OCI-LY7 (cell line): ENCODE results near the gene AADAC. TPM values are rescaled to one million over a fixed set of nuclear protein-coding genes. Genes with fewer than 3 reads are reported as not detected.
"Not testable (repeated sequence)": the region's sequence is repeated elsewhere in the genome, so short reads cannot be mapped to it uniquely, and the experiment has no call there.

Experiments used
- BruUV-seq: library from RNA; stranded (reverse); fragments of 400-500 nt; replicated peaks from 2 replicates; lab custom pipeline; 2021; lab: Mats Ljungman, UMichigan
- CTCF ChIA-PET: fragments of 300-600 bp; sonication (Branson Sonifier 250); formaldehyde crosslinking; loops from one replicate; lab custom pipeline; 2022; ENCODE audit warnings: antibody characterized with exemption; ENCODE audit not compliant: unreplicated experiment; lab: Charles Lee
- POLR2A ChIA-PET: fragments of 300-600 bp; sonication (Branson Sonifier 250); formaldehyde crosslinking; loops from one replicate; lab custom pipeline; 2022; ENCODE audit warnings: antibody characterized with exemption; lab: Charles Lee
- DNase-seq: peaks from one replicate; pipeline ENCODE4 v3.0.0-alpha.2; 2015; ENCODE audit warnings: low spot score
- H2AFZ ChIP-seq: fragments of 200-600 bp; sonication (generic), shearing (Covaris generic); 2 replicates; pipeline ENCODE4 v1.6.1; 2014; ENCODE audit warnings: mild to moderate bottlenecking, antibody characterized with exemption, low read length, moderate library complexity
- H3K27ac ChIP-seq: fragments of 200-600 bp; sonication (generic); 2 replicates; pipeline ENCODE4 v1.5.1; 2014; ENCODE audit warnings: mixed run types, low read depth, mild to moderate bottlenecking, moderate library complexity, low read length, inconsistent platforms; ENCODE audit not compliant: poor library complexity, severe bottlenecking
- H3K36me3 ChIP-seq: fragments of 200-600 bp; sonication (generic); 2 replicates; pipeline ENCODE4 v1.6.1; 2014; ENCODE audit warnings: mild to moderate bottlenecking, antibody characterized with exemption, low read length, moderate library complexity, mixed read lengths; ENCODE audit not compliant: insufficient read depth
- H3K4me1 ChIP-seq: fragments of 200-600 bp; sonication (generic); 2 replicates; pipeline ENCODE4 v1.5.1; 2014; ENCODE audit warnings: mild to moderate bottlenecking, low read length; ENCODE audit not compliant: insufficient read depth, poor library complexity, severe bottlenecking
- H3K4me2 ChIP-seq: fragments of 200-600 bp; sonication (generic); 2 replicates; pipeline ENCODE4 v1.6.1; 2014; ENCODE audit warnings: mild to moderate bottlenecking, low read length
- H3K4me3 ChIP-seq: fragments of 200-600 bp; sonication (generic); 2 replicates; pipeline ENCODE4 v1.5.1; 2014; ENCODE audit warnings: mild to moderate bottlenecking, low read depth, low read length; ENCODE audit not compliant: poor library complexity, severe bottlenecking
- H3K79me2 ChIP-seq: fragments of 200-600 bp; sonication (generic); 2 replicates; pipeline ENCODE4 v1.6.1; 2016; ENCODE audit warnings: low read depth, mild to moderate bottlenecking, low read length, moderate library complexity, mixed read lengths; ENCODE audit not compliant: insufficient read depth
- H3K9me2 ChIP-seq: fragments of 200-600 bp; sonication (generic); 2 replicates; pipeline ENCODE4 v1.6.1; 2016; ENCODE audit warnings: mild to moderate bottlenecking, low read length, mixed read lengths; ENCODE audit not compliant: insufficient read depth
- H3K9me3 ChIP-seq: fragments of 200-600 bp; sonication (generic); 2 replicates; pipeline ENCODE4 v1.6.1; 2014; ENCODE audit warnings: mild to moderate bottlenecking, mixed run types, low read length, mixed read lengths
- H4K20me1 ChIP-seq: fragments of 200-600 bp; sonication (generic); 2 replicates; pipeline ENCODE4 v1.6.1; 2014; ENCODE audit warnings: mild to moderate bottlenecking, antibody characterized with exemption, low read length, moderate library complexity, mixed read lengths; ENCODE audit not compliant: insufficient read depth
- CTCF ChIP-seq: fragments of 200-600 bp; sonication (generic); conservative IDR thresholded peaks from 2 replicates; pipeline ENCODE4 v1.5.1; 2014; ENCODE audit warnings: mild to moderate bottlenecking, antibody characterized with exemption, low read length, moderate library complexity, mixed read lengths
- EZH2phosphoT487 ChIP-seq: fragments of 200-600 bp; sonication (generic); IDR thresholded peaks from 2 replicates; pipeline ENCODE4 v1.6.1; 2018; ENCODE audit warnings: low read depth, borderline replicate concordance, mild to moderate bottlenecking, mixed run types, antibody characterized with exemption, low read length, moderate library complexity, mixed read lengths
- intact Hi-C: fragments of 100-400 bp; cut with micrococcal nuclease; formaldehyde crosslinking; loops from one replicate; pipeline ENCODE4 v1.10.0; 2022; ENCODE audit not compliant: unreplicated experiment
- total RNA-seq, 2 experiments: library from RNA; depleted of rRNA in 1 of 2; stranded (reverse); fragments of >200 nt in 1 of 2; shearing (Covaris generic) in 1 of 2; gene quantifications; 2 replicates each; pipeline ENCODE4 v1.2.3, GENCODE V29; 2014 to 2022

AADAC gene
- total RNA-seq, 2 experiments from 2014 or later: not detected

GRCh38 chr3:151873398-151873797 is 59.5 kb downstream of the AADAC start, which contains the start of gene SUCNR1:
Gene SUCNR1, plus strand, starts transcription at chr3:151873643. Its CDS starts 6,250 bp downstream, at chr3:151879893.
- Histone ChIP-seq H4K20me1 (no peaks in the 10 kb centered on the region), H3K36me3 (no peaks in the 10 kb centered on the region), H3K4me2 (no peak within 1 kb of the TSS), H3K4me3 (no peak within 1 kb of the TSS), H3K9me3 (no peaks in the 10 kb centered on the region), H3K27ac (no peak within 1 kb of the TSS), H3K79me2 (no peaks in the 10 kb centered on the region), H3K4me1 (no peaks in the 10 kb centered on the region), H3K9me2 (no peaks in the 10 kb centered on the region), H2AFZ (no peak within 1 kb of the TSS)
- ChIA-PET POLR2A (no interaction called here), CTCF (interaction anchor here (0.6 kb wide), 1 partner anchor 447 kb away, joined by 3 read pairs; no protein-coding TSS in a partner anchor)
- TF ChIP-seq EZH2phosphoT487: no peak
- no TSS peak for BruUV-seq
- intact Hi-C loops: no loop called here
- no peak for DNase-seq

GRCh38 chr3:151874079-151874478 is 60.2 kb downstream of the AADAC start:
- H2AFZ ChIP-seq, H3K9me2 ChIP-seq, POLR2A ChIA-PET, H3K36me3 ChIP-seq, H3K79me2 ChIP-seq, H3K4me3 ChIP-seq, BruUV-seq, H4K20me1 ChIP-seq, H3K4me2 ChIP-seq, H3K4me1 ChIP-seq, intact Hi-C loops, H3K9me3 ChIP-seq, H3K27ac ChIP-seq, DNase-seq, CTCF ChIA-PET: not testable (repeated sequence)

GRCh38 chr3:151875759-151876158 is 61.8 kb downstream of the AADAC start:
- no peak overlapping the region for H3K4me2 ChIP-seq
- no peak for DNase-seq
- BruUV-seq: no TSS peak

More at GRCh38 chr3:151875759-151876158, 61.8 kb downstream of the AADAC start:
- no peaks in the 10 kb centered on the region for H3K79me2 ChIP-seq
- no peaks in the 10 kb centered on the region for H4K20me1 ChIP-seq
- H3K4me3 ChIP-seq: no peak overlapping the region
- intact Hi-C loops: no loop called here
- no peak overlapping the region for H3K27ac ChIP-seq
- no peaks in the 10 kb centered on the region for H3K36me3 ChIP-seq
- CTCF ChIA-PET: no interaction called here
- TF ChIP-seq CTCF: no peak
- no peak for TF ChIP-seq EZH2phosphoT487
- H3K4me1 ChIP-seq: no peaks in the 10 kb centered on the region
- POLR2A ChIA-PET: interaction anchor here (0.7 to 1.8 kb wide), 4 partner anchors 8 to 696 kb away, joined by 3 to 5 read pairs (median 4); no protein-coding TSS in a partner anchor
- H3K9me2 ChIP-seq: no peaks in the 10 kb centered on the region
- H3K9me3 ChIP-seq: no peaks in the 10 kb centered on the region
- H2AFZ ChIP-seq: no peak overlapping the region
